HCT116 (cell line): ENCODE measurements around the gene CCL23. TPM values are rescaled to one million over a fixed set of nuclear protein-coding genes. Genes with fewer than 3 reads are reported as not detected.

Experiments
- ATAC-seq: fragments of 200-7000 bp; cut with Tn5 transposase; 2 replicates; pipeline ENCODE4 v1.9.1; 2020; ENCODE audit warnings: mild to moderate bottlenecking, moderate library complexity
- BruUV-seq: library from RNA; stranded (reverse); fragments of 400-500 nt; replicated peaks from 2 replicates; lab custom pipeline; 2021; lab: Mats Ljungman, UMichigan
- CTCF ChIA-PET: fragments of 300-600 bp; sonication (Branson Sonifier 250); formaldehyde crosslinking; loops from one replicate; lab custom pipeline; 2021; ENCODE audit warnings: antibody characterized with exemption; lab: Charles Lee
- POLR2A ChIA-PET: fragments of 300-600, 350-600 bp; sonication (Branson Sonifier 250); formaldehyde crosslinking; loops from one replicate; lab custom pipeline; 2021; ENCODE audit warnings: antibody characterized with exemption; lab: Charles Lee
- RAD21 ChIA-PET, 2 experiments: fragments of 300-600 bp; sonication (Branson Sonifier 250); formaldehyde crosslinking; loops; one replicate each; lab custom pipeline; 2023; ENCODE audit warnings: low total read pairs in 2 of 2; ENCODE audit not compliant: uncharacterized antibody in 2 of 2, unreplicated experiment in 2 of 2, low non-redundant PET in 1 of 2; lab: Charles Lee
- DNase-seq: peaks from one replicate; pipeline ENCODE4 v3.0.0-alpha.2; 2010; ENCODE audit warnings: low read depth, low spot score
- H2AFZ ChIP-seq: fragments of 200-600 bp; shearing (Covaris generic), sonication (generic); 2 replicates; pipeline ENCODE4 v1.6.1; 2017; ENCODE audit warnings: low read depth, mixed run types, mixed read lengths, antibody characterized with exemption, low read length; ENCODE audit not compliant: poor library complexity, severe bottlenecking
- H3K27ac ChIP-seq: 2 replicates; pipeline ENCODE4 v1.5.1; 2012; ENCODE audit warnings: low read depth, low read length
- H3K27me3 ChIP-seq: fragments of 200-600 bp; sonication (generic); 2 replicates; pipeline ENCODE4 v1.6.1; 2016; ENCODE audit warnings: mixed run types, low read length, mixed read lengths; ENCODE audit not compliant: insufficient read depth
- H3K36me3 ChIP-seq, 2 experiments: fragments of 200-500 bp in 1 of 2; fragments of 200-600 bp in 1 of 2; sonication (Bioruptor generic) in 1 of 2; sonication (generic) in 1 of 2; 2 replicates each; pipeline versions ENCODE4 v1.5.1 to v1.6.1; 2014 to 2016; ENCODE audit warnings: low read length in 2 of 2, inconsistent platforms in 1 of 2, mixed read lengths in 1 of 2, mixed run types in 1 of 2; ENCODE audit not compliant: insufficient read depth in 2 of 2, control insufficient read depth in 1 of 2
- H3K4me1 ChIP-seq, 2 experiments: fragments of 200-600 bp in 1 of 2; sonication (generic) in 1 of 2; 2 replicates each; pipeline versions ENCODE4 v1.5.1 to v1.6.1; 2012 to 2017; ENCODE audit warnings: low read length in 2 of 2, inconsistent platforms in 1 of 2, mild to moderate bottlenecking in 1 of 2, mixed read lengths in 1 of 2, mixed run types in 1 of 2, moderate library complexity in 1 of 2; ENCODE audit not compliant: insufficient read depth in 2 of 2, control insufficient read depth in 1 of 2
- H3K4me2 ChIP-seq: fragments of 200-600 bp; sonication (generic); 2 replicates; pipeline ENCODE4 v1.6.1; 2017; ENCODE audit warnings: mixed run types, low read length, mixed read lengths
- H3K4me3 ChIP-seq, 2 experiments: fragments of 200-600 bp in 1 of 2; sonication (generic) in 1 of 2; replicated peaks in 1 of 2; 2 replicates each; pipeline ENCODE4 v1.5.1; 2011 to 2016; ENCODE audit warnings: low read length in 2 of 2, control low read depth in 1 of 2, low read depth in 1 of 2, mild to moderate bottlenecking in 1 of 2, mixed read lengths in 1 of 2, mixed run types in 1 of 2
- H3K79me2 ChIP-seq: fragments of 200-600 bp; sonication (generic); 2 replicates; pipeline ENCODE4 v1.6.1; 2017; ENCODE audit warnings: mild to moderate bottlenecking, mixed run types, low read length, moderate library complexity, mixed read lengths; ENCODE audit not compliant: insufficient read depth
- H3K9ac ChIP-seq: fragments of 200-600 bp; sonication (generic); 2 replicates; pipeline ENCODE4 v1.6.1; 2016; ENCODE audit warnings: low read length, mixed read lengths
- H3K9me2 ChIP-seq: fragments of 200-600 bp; sonication (generic), shearing (Covaris generic); 2 replicates; pipeline ENCODE4 v1.6.1; 2017; ENCODE audit warnings: mixed run types, mild to moderate bottlenecking, moderate library complexity; ENCODE audit not compliant: insufficient read depth
- H3K9me3 ChIP-seq, 2 experiments: fragments of 200-500 bp in 1 of 2; fragments of 200-600 bp in 1 of 2; sonication (Bioruptor generic) in 1 of 2; sonication (generic) in 1 of 2; 2 replicates each; pipeline ENCODE4 v1.6.1; 2014 to 2017; ENCODE audit warnings: low read length in 2 of 2, mixed read lengths in 2 of 2, inconsistent platforms in 1 of 2, low read depth in 1 of 2, mild to moderate bottlenecking in 1 of 2, mixed run types in 1 of 2, moderate library complexity in 1 of 2; ENCODE audit not compliant: control insufficient read depth in 1 of 2, insufficient read depth in 1 of 2
- H4K20me1 ChIP-seq: fragments of 200-600 bp; sonication (generic), shearing (Covaris generic); 2 replicates; pipeline ENCODE4 v1.6.1; 2017; ENCODE audit warnings: mixed run types, mild to moderate bottlenecking, moderate library complexity; ENCODE audit not compliant: insufficient read depth
- CBX3 ChIP-seq: IDR thresholded peaks from 2 replicates; pipeline ENCODE4 v1.6.1; 2012; ENCODE audit warnings: low read depth
- JUND ChIP-seq: IDR thresholded peaks from 2 replicates; pipeline ENCODE4 v1.6.1; 2012
- POLR2AphosphoS5 ChIP-seq: IDR thresholded peaks from 2 replicates; pipeline ENCODE4 v1.6.1; 2011; ENCODE audit warnings: mild to moderate bottlenecking, low read depth, low read length, moderate library complexity
- SRF ChIP-seq: IDR thresholded peaks from 2 replicates; pipeline ENCODE4 v1.6.1; 2012; ENCODE audit warnings: low read depth
- ZNF274 ChIP-seq: fragments of 200-500 bp; sonication (Bioruptor generic); IDR thresholded peaks from 2 replicates; pipeline ENCODE4 v1.6.1; 2014; ENCODE audit warnings: mild to moderate bottlenecking, low read depth, low read length, inconsistent platforms
- intact Hi-C: fragments of 100-400 bp; cut with micrococcal nuclease; formaldehyde crosslinking; loops from 2 replicates; pipeline ENCODE4 v1.10.0; 2022
- total RNA-seq: library from RNA; stranded (reverse); gene quantifications from one replicate; pipeline ENCODE4 v1.2.1, GENCODE V29; 2021; ENCODE audit not compliant: unreplicated experiment
- TF ChIP-seq, protein P1 (sequence below): IDR thresholded peaks from 2 replicates; pipeline ENCODE4 v1.6.1; 2012; ENCODE audit warnings: low read depth
- TF ChIP-seq, protein P2 (sequence below): IDR thresholded peaks from 2 replicates; pipeline ENCODE4 v1.6.1; 2012

The CCL23 gene
- total RNA-seq, 1 experiment from 2014 or later: not detected

DNA sequence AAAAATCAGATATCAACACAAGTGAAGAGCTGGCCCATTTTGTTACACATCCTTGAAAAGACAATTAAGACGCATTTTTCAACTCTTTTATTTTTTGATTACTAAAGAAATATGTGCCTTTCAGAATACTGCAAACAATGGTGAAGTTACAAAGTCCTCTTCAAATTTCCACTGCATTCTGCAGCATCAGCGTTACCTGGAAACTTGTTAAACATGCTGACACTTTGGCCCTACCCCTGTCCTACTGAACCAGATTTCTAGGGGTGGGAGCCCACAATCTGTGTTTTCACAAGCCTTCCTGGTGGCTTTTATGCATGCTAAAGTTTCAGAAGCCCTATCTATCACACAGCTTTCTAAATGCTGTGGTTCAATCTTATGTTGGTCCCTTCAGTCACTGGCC lies 26.7 kb downstream of the CCL23 start:
- DNase-seq (no peak), ATAC-seq (no peak)
- intact Hi-C loops: no loop called here
- no TSS peak for BruUV-seq
- ChIA-PET RAD21 (no interaction called here), CTCF (no interaction called here), POLR2A (no interaction called here)
- Histone ChIP-seq H3K9ac (no peak overlapping the region), H3K79me2 (no peaks in the 10 kb centered on the region), H3K4me3 (no peak overlapping the region), H3K4me1 (no peaks in the 10 kb centered on the region), H3K36me3 (no peaks in the 10 kb centered on the region), H3K27me3 (no peaks in the 10 kb centered on the region), H4K20me1 (no peaks in the 10 kb centered on the region), H3K9me3 (peaks cover 0 to 15% of the 10 kb centered on the region in 2 experiments; a peak in 1 of 4 replicates), H2AFZ (no peak overlapping the region), H3K27ac (no peak overlapping the region), H3K4me2 (no peak overlapping the region), H3K9me2 (no peaks in the 10 kb centered on the region)
- no peak for TF ChIP-seq SRF
- TF ChIP-seq ZNF274: no peak

DNA sequence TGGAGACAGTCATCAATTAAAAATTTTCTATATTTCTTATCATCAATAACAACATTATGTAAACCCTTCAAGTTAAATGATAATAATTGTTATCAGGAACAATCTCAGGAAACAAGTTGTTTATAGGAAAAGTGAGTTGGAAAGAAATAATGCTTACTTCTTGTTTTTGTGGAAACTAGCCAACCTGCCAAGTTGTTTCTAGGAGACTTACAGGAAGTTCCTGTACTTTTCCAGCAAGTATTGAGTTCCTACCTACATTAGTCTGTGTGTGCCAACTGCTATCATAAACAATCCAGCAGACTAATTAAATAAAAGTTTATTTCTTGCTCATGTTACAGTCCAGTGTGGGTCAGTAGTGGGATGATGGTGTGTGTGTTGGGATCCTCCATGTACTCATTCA lies 29.6 kb downstream of the CCL23 start:
- no TSS peak for BruUV-seq
- Histone ChIP-seq H3K9ac (no peak overlapping the region), H3K9me3 (peaks cover 0 to 10% of the 10 kb centered on the region in 2 experiments; a peak in 1 of 4 replicates), H4K20me1 (no peaks in the 10 kb centered on the region), H2AFZ (no peak overlapping the region), H3K27ac (no peak overlapping the region), H3K9me2 (no peaks in the 10 kb centered on the region), H3K27me3 (no peaks in the 10 kb centered on the region), H3K36me3 (no peaks in the 10 kb centered on the region), H3K4me1 (no peaks in the 10 kb centered on the region), H3K4me3 (no peak overlapping the region), H3K4me2 (no peak overlapping the region), H3K79me2 (no peaks in the 10 kb centered on the region)
- no peak for ATAC-seq
- no peak for DNase-seq
- CTCF ChIA-PET: no interaction called here
- POLR2A ChIA-PET: no interaction called here
- RAD21 ChIA-PET: no interaction called here
- TF ChIP-seq ZNF274 (no peak), POLR2AphosphoS5 (no peak), JUND (no peak), CBX3 (no peak)
- TF ChIP-seq, protein P1, sequence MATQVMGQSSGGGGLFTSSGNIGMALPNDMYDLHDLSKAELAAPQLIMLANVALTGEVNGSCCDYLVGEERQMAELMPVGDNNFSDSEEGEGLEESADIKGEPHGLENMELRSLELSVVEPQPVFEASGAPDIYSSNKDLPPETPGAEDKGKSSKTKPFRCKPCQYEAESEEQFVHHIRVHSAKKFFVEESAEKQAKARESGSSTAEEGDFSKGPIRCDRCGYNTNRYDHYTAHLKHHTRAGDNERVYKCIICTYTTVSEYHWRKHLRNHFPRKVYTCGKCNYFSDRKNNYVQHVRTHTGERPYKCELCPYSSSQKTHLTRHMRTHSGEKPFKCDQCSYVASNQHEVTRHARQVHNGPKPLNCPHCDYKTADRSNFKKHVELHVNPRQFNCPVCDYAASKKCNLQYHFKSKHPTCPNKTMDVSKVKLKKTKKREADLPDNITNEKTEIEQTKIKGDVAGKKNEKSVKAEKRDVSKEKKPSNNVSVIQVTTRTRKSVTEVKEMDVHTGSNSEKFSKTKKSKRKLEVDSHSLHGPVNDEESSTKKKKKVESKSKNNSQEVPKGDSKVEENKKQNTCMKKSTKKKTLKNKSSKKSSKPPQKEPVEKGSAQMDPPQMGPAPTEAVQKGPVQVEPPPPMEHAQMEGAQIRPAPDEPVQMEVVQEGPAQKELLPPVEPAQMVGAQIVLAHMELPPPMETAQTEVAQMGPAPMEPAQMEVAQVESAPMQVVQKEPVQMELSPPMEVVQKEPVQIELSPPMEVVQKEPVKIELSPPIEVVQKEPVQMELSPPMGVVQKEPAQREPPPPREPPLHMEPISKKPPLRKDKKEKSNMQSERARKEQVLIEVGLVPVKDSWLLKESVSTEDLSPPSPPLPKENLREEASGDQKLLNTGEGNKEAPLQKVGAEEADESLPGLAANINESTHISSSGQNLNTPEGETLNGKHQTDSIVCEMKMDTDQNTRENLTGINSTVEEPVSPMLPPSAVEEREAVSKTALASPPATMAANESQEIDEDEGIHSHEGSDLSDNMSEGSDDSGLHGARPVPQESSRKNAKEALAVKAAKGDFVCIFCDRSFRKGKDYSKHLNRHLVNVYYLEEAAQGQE: no peak
- TF ChIP-seq, protein P2, sequence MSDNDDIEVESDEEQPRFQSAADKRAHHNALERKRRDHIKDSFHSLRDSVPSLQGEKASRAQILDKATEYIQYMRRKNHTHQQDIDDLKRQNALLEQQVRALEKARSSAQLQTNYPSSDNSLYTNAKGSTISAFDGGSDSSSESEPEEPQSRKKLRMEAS: no peak
- intact Hi-C loops: no loop called here
